DOHH2 (cell line): ENCODE results near the gene STAG2.
A peak's percentile ranks its signal among the peaks of the same experiment; 100 is the strongest.

Experiments
- H3F3A ChIP-seq: fragments of 200-600 bp; sonication (generic), shearing (Covaris generic); 2 replicates; pipeline ENCODE4 v1.6.0; 2016; ENCODE audit warnings: antibody characterized with exemption, mild to moderate bottlenecking; ENCODE audit not compliant: control insufficient read depth, insufficient read depth
- H3K27ac ChIP-seq: fragments of 200-600 bp; sonication (generic); 2 replicates; pipeline ENCODE4 v1.5.1; 2014; ENCODE audit warnings: low read depth, mild to moderate bottlenecking, low read length, moderate library complexity
- H3K27me3 ChIP-seq: fragments of 200-600 bp; sonication (generic); 2 replicates; pipeline ENCODE4 v1.6.1; 2014; ENCODE audit warnings: mild to moderate bottlenecking, low read length, mixed read lengths; ENCODE audit not compliant: control insufficient read depth
- H3K36me3 ChIP-seq: fragments of 200-600 bp; sonication (generic); 2 replicates; pipeline ENCODE4 v1.6.1; 2014; ENCODE audit warnings: mild to moderate bottlenecking, low read length, moderate library complexity, mixed read lengths; ENCODE audit not compliant: control insufficient read depth
- H3K4me1 ChIP-seq: fragments of 200-600 bp; sonication (generic); 2 replicates; pipeline ENCODE4 v1.6.1; 2014; ENCODE audit warnings: mild to moderate bottlenecking, low read length, mixed read lengths; ENCODE audit not compliant: control insufficient read depth
- H3K4me2 ChIP-seq: fragments of 200-600 bp; sonication (generic); 2 replicates; pipeline ENCODE4 v1.6.0; 2014; ENCODE audit warnings: mild to moderate bottlenecking, low read length, moderate library complexity
- H3K4me3 ChIP-seq: fragments of 200-600 bp; sonication (generic); 2 replicates; pipeline ENCODE4 v1.5.1; 2014; ENCODE audit warnings: mild to moderate bottlenecking, low read length, mixed read lengths
- H3K79me2 ChIP-seq: fragments of 200-600 bp; sonication (generic); 2 replicates; pipeline ENCODE4 v1.6.1; 2014; ENCODE audit warnings: mild to moderate bottlenecking, low read length, mixed read lengths; ENCODE audit not compliant: control insufficient read depth
- H3K9me2 ChIP-seq: fragments of 200-600 bp; sonication (generic); replicated peaks from 2 replicates; pipeline ENCODE4 v1.6.1; 2014; ENCODE audit warnings: mild to moderate bottlenecking, low read length, mixed read lengths; ENCODE audit not compliant: control insufficient read depth
- H3K9me3 ChIP-seq: fragments of 200-600 bp; sonication (generic); 2 replicates; pipeline ENCODE4 v1.6.1; 2014; ENCODE audit warnings: antibody characterized with exemption, low read length, mixed read lengths; ENCODE audit not compliant: control insufficient read depth, insufficient read depth
- H4K20me1 ChIP-seq: fragments of 200-600 bp; sonication (generic); 2 replicates; pipeline ENCODE4 v1.6.0; 2014; ENCODE audit warnings: low read depth, mild to moderate bottlenecking, antibody characterized with exemption, low read length, moderate library complexity; ENCODE audit not compliant: control insufficient read depth, insufficient read depth
- CTCF ChIP-seq: fragments of 200-600 bp; sonication (generic); IDR thresholded peaks from one replicate; pipeline ENCODE4 v1.5.1; 2014; ENCODE audit warnings: antibody characterized with exemption, mild to moderate bottlenecking, low read depth, low read length; ENCODE audit not compliant: poor library complexity, severe bottlenecking
- EZH2phosphoT487 ChIP-seq: fragments of 200-600 bp; sonication (generic); IDR thresholded peaks from 2 replicates; pipeline ENCODE4 v1.6.1; 2017; ENCODE audit warnings: borderline replicate concordance, mild to moderate bottlenecking, antibody characterized with exemption, low read length, moderate library complexity, mixed read lengths

Gene STAG2

GRCh38 chrX:124026529-124026928 lies 65.0 kb downstream of the STAG2 start:
- Histone ChIP-seq H3K4me1 (peaks cover 24% of the 10 kb centered on the region), H3K36me3 (peaks cover 55% of the 10 kb centered on the region), H3K27ac (no peak overlapping the region), H3K4me2 (no peak overlapping the region), H3K79me2 (peaks cover 39% of the 10 kb centered on the region), H4K20me1 (no peaks in the 10 kb centered on the region), H3K4me3 (no peak overlapping the region), H3K27me3 (no peaks in the 10 kb centered on the region), H3K9me2 (no peaks in the 10 kb centered on the region), H3K9me3 (no peaks in the 10 kb centered on the region), H3F3A (no peaks in the 10 kb centered on the region)
- TF ChIP-seq CTCF = no peak
- TF ChIP-seq EZH2phosphoT487 = no peak

- no peak overlapping the region for H3K4me3 ChIP-seq
- H3K27me3 ChIP-seq = no peaks in the 10 kb centered on the region
Measured at GRCh38 chrX:124028182-124028581, 66.7 kb downstream of the STAG2 start.

GRCh38 chrX:124030520-124030919 lies 69.0 kb downstream of the STAG2 start:
- H3K9me3 ChIP-seq = no peaks in the 10 kb centered on the region
- TF ChIP-seq CTCF = no peak
- TF ChIP-seq EZH2phosphoT487 = no peak
- no peaks in the 10 kb centered on the region for H4K20me1 ChIP-seq
- H3K79me2 ChIP-seq = peaks cover 19% of the 10 kb centered on the region
- no peaks in the 10 kb centered on the region for H3F3A ChIP-seq
- H3K27me3 ChIP-seq = no peaks in the 10 kb centered on the region
- H3K4me3 ChIP-seq = no peak overlapping the region
- H3K4me1 ChIP-seq = peaks cover 24% of the 10 kb centered on the region
- 0 out of 2 replicates have a peak overlapping the region, but pooled peaks have one; percentile 11 for H3K4me2 ChIP-seq
- H3K36me3 ChIP-seq = peaks cover 42% of the 10 kb centered on the region
- H3K27ac ChIP-seq = no peak overlapping the region
- no peaks in the 10 kb centered on the region for H3K9me2 ChIP-seq

More at GRCh38 chrX:124028182-124028581, 66.7 kb downstream of the STAG2 start:
- H3K4me2 ChIP-seq = no peak overlapping the region
- no peaks in the 10 kb centered on the region for H4K20me1 ChIP-seq
- H3K9me3 ChIP-seq = no peaks in the 10 kb centered on the region
- H3F3A ChIP-seq = no peaks in the 10 kb centered on the region
- no peak overlapping the region for H3K27ac ChIP-seq
- H3K79me2 ChIP-seq = peaks cover 28% of the 10 kb centered on the region
- H3K4me1 ChIP-seq = peaks cover 24% of the 10 kb centered on the region
- TF ChIP-seq CTCF = no peak
- no peak for TF ChIP-seq EZH2phosphoT487
- no peaks in the 10 kb centered on the region for H3K9me2 ChIP-seq
- peaks cover 56% of the 10 kb centered on the region for H3K36me3 ChIP-seq
